ENCODE data around the gene TP63.

TP63 gene

GRCh38 chr3:189809583-189809982 lies 178.4 kb downstream of the TP63 start:
- H3K27me3 ChIP-seq (ENCODE audit: control insufficient read depth, insufficient read depth, low read length), result peaks cover 7% of the 10 kb centered on the region
- no peak overlapping the region for H3K9ac ChIP-seq (ENCODE audit: low read depth, low read length)
- H3K9me3 ChIP-seq (ENCODE audit: control insufficient read depth, insufficient read depth, low read length), result no peaks in the 10 kb centered on the region
- peaks cover 20% of the 10 kb centered on the region for H3K4me1 ChIP-seq (ENCODE audit: control insufficient read depth, insufficient read depth, low read length)
- no peak overlapping the region for H3K4me3 ChIP-seq (ENCODE audit: low read depth, low read length)
- no peaks in the 10 kb centered on the region for H3K36me3 ChIP-seq (ENCODE audit: control insufficient read depth, insufficient read depth, low read length)

- no peak overlapping the region for H3K9ac ChIP-seq (ENCODE audit: low read depth, low read length)
- H3K27me3 ChIP-seq (ENCODE audit: control insufficient read depth, insufficient read depth, low read length), result peaks cover 5% of the 10 kb centered on the region
- H3K9me3 ChIP-seq (ENCODE audit: control insufficient read depth, insufficient read depth, low read length), result no peaks in the 10 kb centered on the region
- peaks cover 8% of the 10 kb centered on the region for H3K4me1 ChIP-seq (ENCODE audit: control insufficient read depth, insufficient read depth, low read length)
- no peaks in the 10 kb centered on the region for H3K36me3 ChIP-seq (ENCODE audit: control insufficient read depth, insufficient read depth, low read length)
- no peak overlapping the region for H3K4me3 ChIP-seq (ENCODE audit: low read depth, low read length)
Observed at GRCh38 chr3:189812806-189813465, 181.7 kb downstream of the TP63 start.

- Histone ChIP-seq H3K9me3 (ENCODE audit: control insufficient read depth, insufficient read depth, low read length) (no peaks in the 10 kb centered on the region), H3K4me1 (ENCODE audit: control insufficient read depth, insufficient read depth, low read length) (peaks cover 7% of the 10 kb centered on the region), H3K27me3 (ENCODE audit: control insufficient read depth, insufficient read depth, low read length) (no peaks in the 10 kb centered on the region), H3K36me3 (ENCODE audit: control insufficient read depth, insufficient read depth, low read length) (no peaks in the 10 kb centered on the region), H3K4me3 (ENCODE audit: low read depth, low read length) (no peak overlapping the region), H3K9ac (ENCODE audit: low read depth, low read length) (no peak overlapping the region)
Observed at GRCh38 chr3:189813647-189814240, 182.6 kb downstream of the TP63 start.

GRCh38 chr3:189820365-189820720 lies 189.2 kb downstream of the TP63 start:
- H3K4me1 ChIP-seq (ENCODE audit: control insufficient read depth, insufficient read depth, low read length), result peaks cover 4% of the 10 kb centered on the region

GRCh38 chr3:189821262-189821661 lies 190.1 kb downstream of the TP63 start:
- Histone ChIP-seq H3K9me3 (ENCODE audit: control insufficient read depth, insufficient read depth, low read length) (no peaks in the 10 kb centered on the region), H3K9ac (ENCODE audit: low read depth, low read length) (no peak overlapping the region), H3K4me1 (ENCODE audit: control insufficient read depth, insufficient read depth, low read length) (peaks cover 8% of the 10 kb centered on the region), H3K27me3 (ENCODE audit: control insufficient read depth, insufficient read depth, low read length) (no peaks in the 10 kb centered on the region), H3K36me3 (ENCODE audit: control insufficient read depth, insufficient read depth, low read length) (no peaks in the 10 kb centered on the region), H3K4me3 (ENCODE audit: low read depth, low read length) (no peak overlapping the region)

More at GRCh38 chr3:189820365-189820720, 189.2 kb downstream of the TP63 start:
- Histone ChIP-seq H3K9ac (ENCODE audit: low read depth, low read length) (no peak overlapping the region), H3K9me3 (ENCODE audit: control insufficient read depth, insufficient read depth, low read length) (no peaks in the 10 kb centered on the region), H3K4me3 (ENCODE audit: low read depth, low read length) (no peak overlapping the region), H3K27me3 (ENCODE audit: control insufficient read depth, insufficient read depth, low read length) (no peaks in the 10 kb centered on the region), H3K36me3 (ENCODE audit: control insufficient read depth, insufficient read depth, low read length) (no peaks in the 10 kb centered on the region)

- H3K9ac ChIP-seq (ENCODE audit: low read depth, low read length), result no peak overlapping the region
- no peaks in the 10 kb centered on the region for H3K9me3 ChIP-seq (ENCODE audit: control insufficient read depth, insufficient read depth, low read length)
- H3K4me3 ChIP-seq (ENCODE audit: low read depth, low read length), result no peak overlapping the region
- no peaks in the 10 kb centered on the region for H3K36me3 ChIP-seq (ENCODE audit: control insufficient read depth, insufficient read depth, low read length)
- peaks cover 3% of the 10 kb centered on the region for H3K4me1 ChIP-seq (ENCODE audit: control insufficient read depth, insufficient read depth, low read length)
- H3K27me3 ChIP-seq (ENCODE audit: control insufficient read depth, insufficient read depth, low read length), result no peaks in the 10 kb centered on the region
Observed at GRCh38 chr3:189822726-189823125, 191.5 kb downstream of the TP63 start.

GRCh38 chr3:189824629-189825312 lies 193.6 kb downstream of the TP63 start:
- H3K9ac ChIP-seq (ENCODE audit: low read depth, low read length), result no peak overlapping the region
- H3K9me3 ChIP-seq (ENCODE audit: control insufficient read depth, insufficient read depth, low read length), result no peaks in the 10 kb centered on the region
- H3K27me3 ChIP-seq (ENCODE audit: control insufficient read depth, insufficient read depth, low read length), result no peaks in the 10 kb centered on the region
- no peaks in the 10 kb centered on the region for H3K36me3 ChIP-seq (ENCODE audit: control insufficient read depth, insufficient read depth, low read length)
- peaks cover 3% of the 10 kb centered on the region for H3K4me1 ChIP-seq (ENCODE audit: control insufficient read depth, insufficient read depth, low read length)
- no peak overlapping the region for H3K4me3 ChIP-seq (ENCODE audit: low read depth, low read length)

GRCh38 chr3:189826566-189826965 lies 195.4 kb downstream of the TP63 start:
- peaks cover 3% of the 10 kb centered on the region for H3K4me1 ChIP-seq (ENCODE audit: control insufficient read depth, insufficient read depth, low read length)
- H3K9me3 ChIP-seq (ENCODE audit: control insufficient read depth, insufficient read depth, low read length), result no peaks in the 10 kb centered on the region

GRCh38 chr3:189827108-189827507 lies 195.9 kb downstream of the TP63 start:
- peaks cover 3% of the 10 kb centered on the region for H3K4me1 ChIP-seq (ENCODE audit: control insufficient read depth, insufficient read depth, low read length)
- no peak overlapping the region for H3K9ac ChIP-seq (ENCODE audit: low read depth, low read length)
- no peaks in the 10 kb centered on the region for H3K9me3 ChIP-seq (ENCODE audit: control insufficient read depth, insufficient read depth, low read length)
- H3K27me3 ChIP-seq (ENCODE audit: control insufficient read depth, insufficient read depth, low read length), result no peaks in the 10 kb centered on the region
- H3K4me3 ChIP-seq (ENCODE audit: low read depth, low read length), result no peak overlapping the region
- no peaks in the 10 kb centered on the region for H3K36me3 ChIP-seq (ENCODE audit: control insufficient read depth, insufficient read depth, low read length)

More at GRCh38 chr3:189826566-189826965, 195.4 kb downstream of the TP63 start:
- Histone ChIP-seq H3K27me3 (ENCODE audit: control insufficient read depth, insufficient read depth, low read length) (no peaks in the 10 kb centered on the region), H3K9ac (ENCODE audit: low read depth, low read length) (no peak overlapping the region), H3K4me3 (ENCODE audit: low read depth, low read length) (no peak overlapping the region), H3K36me3 (ENCODE audit: control insufficient read depth, insufficient read depth, low read length) (no peaks in the 10 kb centered on the region)

- Histone ChIP-seq H3K36me3 (ENCODE audit: control insufficient read depth, insufficient read depth, low read length) (no peaks in the 10 kb centered on the region), H3K4me3 (ENCODE audit: low read depth, low read length) (no peak overlapping the region), H3K4me1 (ENCODE audit: control insufficient read depth, insufficient read depth, low read length) (peaks cover 3% of the 10 kb centered on the region)
Observed at GRCh38 chr3:189830401-189830800, 199.2 kb downstream of the TP63 start.

GRCh38 chr3:189833266-189833665 lies 202.1 kb downstream of the TP63 start:
- H3K9me3 ChIP-seq (ENCODE audit: control insufficient read depth, insufficient read depth, low read length), result no peaks in the 10 kb centered on the region
- H3K27me3 ChIP-seq (ENCODE audit: control insufficient read depth, insufficient read depth, low read length), result no peaks in the 10 kb centered on the region
- no peak overlapping the region for H3K4me3 ChIP-seq (ENCODE audit: low read depth, low read length)
- no peak overlapping the region for H3K9ac ChIP-seq (ENCODE audit: low read depth, low read length)
- no peaks in the 10 kb centered on the region for H3K36me3 ChIP-seq (ENCODE audit: control insufficient read depth, insufficient read depth, low read length)
- H3K4me1 ChIP-seq (ENCODE audit: control insufficient read depth, insufficient read depth, low read length), result no peaks in the 10 kb centered on the region

More at GRCh38 chr3:189830401-189830800, 199.2 kb downstream of the TP63 start:
- Histone ChIP-seq H3K27me3 (ENCODE audit: control insufficient read depth, insufficient read depth, low read length) (no peaks in the 10 kb centered on the region), H3K9ac (ENCODE audit: low read depth, low read length) (no peak overlapping the region), H3K9me3 (ENCODE audit: control insufficient read depth, insufficient read depth, low read length) (no peaks in the 10 kb centered on the region)

GRCh38 chr3:189833996-189834395 lies 202.8 kb downstream of the TP63 start:
- Histone ChIP-seq H3K36me3 (ENCODE audit: control insufficient read depth, insufficient read depth, low read length) (no peaks in the 10 kb centered on the region), H3K9ac (ENCODE audit: low read depth, low read length) (no peak overlapping the region), H3K4me1 (ENCODE audit: control insufficient read depth, insufficient read depth, low read length) (no peaks in the 10 kb centered on the region), H3K9me3 (ENCODE audit: control insufficient read depth, insufficient read depth, low read length) (no peaks in the 10 kb centered on the region), H3K27me3 (ENCODE audit: control insufficient read depth, insufficient read depth, low read length) (no peaks in the 10 kb centered on the region), H3K4me3 (ENCODE audit: low read depth, low read length) (no peak overlapping the region)
